Measurements from ENCODE around the gene DNMBP. TPM values are rescaled to one million over a fixed set of nuclear protein-coding genes. Genes with fewer than 3 reads are reported as not detected.

DNMBP gene
- total and polyA plus RNA-seq, 2 experiments from 2014 or later: 13.4 to 31.2 TPM

DNA sequence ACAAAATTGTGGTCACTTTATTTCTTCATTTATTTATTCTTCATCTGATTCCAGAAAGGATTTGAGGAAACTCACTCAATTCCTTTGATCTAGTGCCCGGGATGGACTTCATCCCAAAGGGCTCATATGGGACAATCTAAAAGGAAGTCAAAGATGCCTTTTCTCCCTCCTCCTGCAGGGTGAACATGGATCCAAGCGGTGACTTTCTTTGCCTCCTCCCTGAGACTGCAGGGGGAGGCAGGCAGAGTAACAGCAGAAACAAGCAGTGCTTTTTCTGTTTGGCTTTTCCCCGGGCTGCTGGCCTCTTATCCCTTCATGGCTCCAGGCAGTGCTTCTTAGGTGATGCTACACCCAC lies 10.0 kb upstream of the DNMBP start:
- peaks cover 13% of the 10 kb centered on the region; the same call in 2 of the 3 replicates for H3K4me1 Mint-ChIP-seq
- H3K4me3 Mint-ChIP-seq: no peak overlapping the region

GRCh38 chr10:100014071-100014762 lies 4.5 kb upstream of the DNMBP start:
- H3K4me3 Mint-ChIP-seq: no peak overlapping the region
- Histone ChIP-seq H3K79me2 (replicated peaks; ENCODE audit: insufficient read depth) (no peaks in the 10 kb centered on the region), H3K27ac (ENCODE audit: low read depth) (no peak overlapping the region), H3K9me2 (ENCODE audit: insufficient read depth) (no peaks in the 10 kb centered on the region), H3F3A (replicated peaks; ENCODE audit: low read depth) (no peaks in the 10 kb centered on the region; the same call in 1 of the 2 replicates), H3K27me3 (ENCODE audit: insufficient read depth) (0 out of 2 replicates have a peak, but pooled peaks cover 7% of the 10 kb centered on the region), H3K36me3 (ENCODE audit: insufficient read depth) (no peaks in the 10 kb centered on the region), H3K4me2 (no peak overlapping the region), H3K4me1 (ENCODE audit: insufficient read depth) (peaks cover 7% of the 10 kb centered on the region; the same call in 1 of the 2 replicates), H4K20me1 (replicated peaks; ENCODE audit: insufficient read depth) (no peaks in the 10 kb centered on the region), H3K4me3 (no peak overlapping the region), H2AFZ (peak overlapping the region; percentile 52; the same call in 1 of the 2 replicates)
- no peak overlapping the region for H3K27ac Mint-ChIP-seq
- H3K27me3 Mint-ChIP-seq (ENCODE audit: insufficient read depth, low read depth, poor library complexity): peaks cover 7% of the 10 kb centered on the region
- DNase-seq (ENCODE audit: low spot score) (no peak), ATAC-seq (no peak)
- H3K4me1 Mint-ChIP-seq: peaks cover 4% of the 10 kb centered on the region; the same call in 2 of the 3 replicates
- no peaks in the 10 kb centered on the region for H3K9me3 Mint-ChIP-seq
- no peaks in the 10 kb centered on the region for H3K36me3 Mint-ChIP-seq (ENCODE audit: low read depth)
- TF ChIP-seq JUNB (IDR thresholded peaks at IDR 0.05; ENCODE audit: unreplicated experiment): no peak
- TF ChIP-seq, protein P1, sequence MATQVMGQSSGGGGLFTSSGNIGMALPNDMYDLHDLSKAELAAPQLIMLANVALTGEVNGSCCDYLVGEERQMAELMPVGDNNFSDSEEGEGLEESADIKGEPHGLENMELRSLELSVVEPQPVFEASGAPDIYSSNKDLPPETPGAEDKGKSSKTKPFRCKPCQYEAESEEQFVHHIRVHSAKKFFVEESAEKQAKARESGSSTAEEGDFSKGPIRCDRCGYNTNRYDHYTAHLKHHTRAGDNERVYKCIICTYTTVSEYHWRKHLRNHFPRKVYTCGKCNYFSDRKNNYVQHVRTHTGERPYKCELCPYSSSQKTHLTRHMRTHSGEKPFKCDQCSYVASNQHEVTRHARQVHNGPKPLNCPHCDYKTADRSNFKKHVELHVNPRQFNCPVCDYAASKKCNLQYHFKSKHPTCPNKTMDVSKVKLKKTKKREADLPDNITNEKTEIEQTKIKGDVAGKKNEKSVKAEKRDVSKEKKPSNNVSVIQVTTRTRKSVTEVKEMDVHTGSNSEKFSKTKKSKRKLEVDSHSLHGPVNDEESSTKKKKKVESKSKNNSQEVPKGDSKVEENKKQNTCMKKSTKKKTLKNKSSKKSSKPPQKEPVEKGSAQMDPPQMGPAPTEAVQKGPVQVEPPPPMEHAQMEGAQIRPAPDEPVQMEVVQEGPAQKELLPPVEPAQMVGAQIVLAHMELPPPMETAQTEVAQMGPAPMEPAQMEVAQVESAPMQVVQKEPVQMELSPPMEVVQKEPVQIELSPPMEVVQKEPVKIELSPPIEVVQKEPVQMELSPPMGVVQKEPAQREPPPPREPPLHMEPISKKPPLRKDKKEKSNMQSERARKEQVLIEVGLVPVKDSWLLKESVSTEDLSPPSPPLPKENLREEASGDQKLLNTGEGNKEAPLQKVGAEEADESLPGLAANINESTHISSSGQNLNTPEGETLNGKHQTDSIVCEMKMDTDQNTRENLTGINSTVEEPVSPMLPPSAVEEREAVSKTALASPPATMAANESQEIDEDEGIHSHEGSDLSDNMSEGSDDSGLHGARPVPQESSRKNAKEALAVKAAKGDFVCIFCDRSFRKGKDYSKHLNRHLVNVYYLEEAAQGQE (IDR thresholded peaks at IDR 0.05; ENCODE audit: unreplicated experiment): no peak
- TF ChIP-seq, protein P2, sequence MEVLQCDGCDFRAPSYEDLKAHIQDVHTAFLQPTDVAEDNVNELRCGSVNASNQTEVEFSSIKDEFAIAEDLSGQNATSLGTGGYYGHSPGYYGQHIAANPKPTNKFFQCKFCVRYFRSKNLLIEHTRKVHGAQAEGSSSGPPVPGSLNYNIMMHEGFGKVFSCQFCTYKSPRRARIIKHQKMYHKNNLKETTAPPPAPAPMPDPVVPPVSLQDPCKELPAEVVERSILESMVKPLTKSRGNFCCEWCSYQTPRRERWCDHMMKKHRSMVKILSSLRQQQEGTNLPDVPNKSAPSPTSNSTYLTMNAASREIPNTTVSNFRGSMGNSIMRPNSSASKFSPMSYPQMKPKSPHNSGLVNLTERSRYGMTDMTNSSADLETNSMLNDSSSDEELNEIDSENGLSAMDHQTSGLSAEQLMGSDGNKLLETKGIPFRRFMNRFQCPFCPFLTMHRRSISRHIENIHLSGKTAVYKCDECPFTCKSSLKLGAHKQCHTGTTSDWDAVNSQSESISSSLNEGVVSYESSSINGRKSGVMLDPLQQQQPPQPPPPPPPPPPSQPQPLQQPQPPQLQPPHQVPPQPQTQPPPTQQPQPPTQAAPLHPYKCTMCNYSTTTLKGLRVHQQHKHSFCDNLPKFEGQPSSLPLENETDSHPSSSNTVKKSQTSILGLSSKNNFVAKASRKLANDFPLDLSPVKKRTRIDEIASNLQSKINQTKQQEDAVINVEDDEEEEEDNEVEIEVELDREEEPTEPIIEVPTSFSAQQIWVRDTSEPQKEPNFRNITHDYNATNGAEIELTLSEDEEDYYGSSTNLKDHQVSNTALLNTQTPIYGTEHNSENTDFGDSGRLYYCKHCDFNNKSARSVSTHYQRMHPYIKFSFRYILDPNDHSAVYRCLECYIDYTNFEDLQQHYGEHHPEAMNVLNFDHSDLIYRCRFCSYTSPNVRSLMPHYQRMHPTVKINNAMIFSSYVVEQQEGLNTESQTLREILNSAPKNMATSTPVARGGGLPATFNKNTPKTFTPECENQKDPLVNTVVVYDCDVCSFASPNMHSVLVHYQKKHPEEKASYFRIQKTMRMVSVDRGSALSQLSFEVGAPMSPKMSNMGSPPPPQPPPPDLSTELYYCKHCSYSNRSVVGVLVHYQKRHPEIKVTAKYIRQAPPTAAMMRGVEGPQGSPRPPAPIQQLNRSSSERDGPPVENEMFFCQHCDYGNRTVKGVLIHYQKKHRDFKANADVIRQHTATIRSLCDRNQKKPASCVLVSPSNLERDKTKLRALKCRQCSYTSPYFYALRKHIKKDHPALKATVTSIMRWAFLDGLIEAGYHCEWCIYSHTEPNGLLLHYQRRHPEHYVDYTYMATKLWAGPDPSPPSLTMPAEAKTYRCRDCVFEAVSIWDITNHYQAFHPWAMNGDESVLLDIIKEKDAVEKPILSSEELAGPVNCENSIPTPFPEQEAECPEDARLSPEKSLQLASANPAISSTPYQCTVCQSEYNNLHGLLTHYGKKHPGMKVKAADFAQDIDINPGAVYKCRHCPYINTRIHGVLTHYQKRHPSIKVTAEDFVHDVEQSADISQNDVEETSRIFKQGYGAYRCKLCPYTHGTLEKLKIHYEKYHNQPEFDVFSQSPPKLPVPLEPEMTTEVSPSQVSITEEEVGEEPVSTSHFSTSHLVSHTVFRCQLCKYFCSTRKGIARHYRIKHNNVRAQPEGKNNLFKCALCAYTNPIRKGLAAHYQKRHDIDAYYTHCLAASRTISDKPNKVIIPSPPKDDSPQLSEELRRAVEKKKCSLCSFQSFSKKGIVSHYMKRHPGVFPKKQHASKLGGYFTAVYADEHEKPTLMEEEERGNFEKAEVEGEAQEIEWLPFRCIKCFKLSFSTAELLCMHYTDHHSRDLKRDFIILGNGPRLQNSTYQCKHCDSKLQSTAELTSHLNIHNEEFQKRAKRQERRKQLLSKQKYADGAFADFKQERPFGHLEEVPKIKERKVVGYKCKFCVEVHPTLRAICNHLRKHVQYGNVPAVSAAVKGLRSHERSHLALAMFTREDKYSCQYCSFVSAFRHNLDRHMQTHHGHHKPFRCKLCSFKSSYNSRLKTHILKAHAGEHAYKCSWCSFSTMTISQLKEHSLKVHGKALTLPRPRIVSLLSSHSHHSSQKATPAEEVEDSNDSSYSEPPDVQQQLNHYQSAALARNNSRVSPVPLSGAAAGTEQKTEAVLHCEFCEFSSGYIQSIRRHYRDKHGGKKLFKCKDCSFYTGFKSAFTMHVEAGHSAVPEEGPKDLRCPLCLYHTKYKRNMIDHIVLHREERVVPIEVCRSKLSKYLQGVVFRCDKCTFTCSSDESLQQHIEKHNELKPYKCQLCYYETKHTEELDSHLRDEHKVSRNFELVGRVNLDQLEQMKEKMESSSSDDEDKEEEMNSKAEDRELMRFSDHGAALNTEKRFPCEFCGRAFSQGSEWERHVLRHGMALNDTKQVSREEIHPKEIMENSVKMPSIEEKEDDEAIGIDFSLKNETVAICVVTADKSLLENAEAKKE (CRISPR knock-in tag; IDR thresholded peaks at IDR 0.05): no peak

More for the DNA sequence above, 10.0 kb upstream of the DNMBP start:
- no peak overlapping the region for H3K27ac ChIP-seq (ENCODE audit: low read depth)
- H3K4me2 ChIP-seq: 0 out of 2 replicates have a peak overlapping the region, but pooled peaks have one; percentile 9
- no peak overlapping the region; the same call in 1 of the 2 replicates for H3K27ac Mint-ChIP-seq
- peak; percentile 96 for ATAC-seq
- peaks cover 8% of the 10 kb centered on the region; the same call in 1 of the 2 replicates for H3K4me1 ChIP-seq (ENCODE audit: insufficient read depth)
- no peaks in the 10 kb centered on the region for H3K9me3 Mint-ChIP-seq
- no peaks in the 10 kb centered on the region for H4K20me1 ChIP-seq (replicated peaks; ENCODE audit: insufficient read depth)
- no peaks in the 10 kb centered on the region for H3K36me3 Mint-ChIP-seq (ENCODE audit: low read depth)
- H3K27me3 Mint-ChIP-seq (ENCODE audit: insufficient read depth, low read depth, poor library complexity): no peaks in the 10 kb centered on the region
- H3K4me3 ChIP-seq: no peak overlapping the region
- H3K9me2 ChIP-seq (ENCODE audit: insufficient read depth): no peaks in the 10 kb centered on the region
- peak overlapping the region; percentile 93; the same call in 1 of the 2 replicates for H2AFZ ChIP-seq
- DNase-seq (ENCODE audit: low spot score): peak; percentile 76
- H3K27me3 ChIP-seq (ENCODE audit: insufficient read depth): no peaks in the 10 kb centered on the region
- H3K79me2 ChIP-seq (replicated peaks; ENCODE audit: insufficient read depth): no peaks in the 10 kb centered on the region
- H3F3A ChIP-seq (replicated peaks; ENCODE audit: low read depth): no peaks in the 10 kb centered on the region
- no peaks in the 10 kb centered on the region for H3K36me3 ChIP-seq (ENCODE audit: insufficient read depth)
- TF ChIP-seq EZH2 (IDR thresholded peaks at IDR 0.05; ENCODE audit: low read depth, unreplicated experiment) (no peak), NANOG (IDR thresholded peaks at IDR 0.05; ENCODE audit: borderline replicate concordance) (no peak), CTCF (conservative IDR thresholded peaks at IDR 0.05; ENCODE audit: low read depth in 2 of 2) (peak; percentile 8 to 36; a peak in 2 of 4 replicates)

All from GM23338 (cell line).